Left forelimb (tissue), 1 donor: ENCODE results near the gene SKA1.
"Not testable (repeated sequence)": the region's sequence is repeated elsewhere in the genome, so short reads cannot be mapped to it uniquely, and the experiment has no call there.

Experiments used
- DNase-seq: peaks from one replicate; pipeline ENCODE4 v3.0.0-alpha.2; 2018; ENCODE audit warnings: low spot score

Gene SKA1

DNA sequence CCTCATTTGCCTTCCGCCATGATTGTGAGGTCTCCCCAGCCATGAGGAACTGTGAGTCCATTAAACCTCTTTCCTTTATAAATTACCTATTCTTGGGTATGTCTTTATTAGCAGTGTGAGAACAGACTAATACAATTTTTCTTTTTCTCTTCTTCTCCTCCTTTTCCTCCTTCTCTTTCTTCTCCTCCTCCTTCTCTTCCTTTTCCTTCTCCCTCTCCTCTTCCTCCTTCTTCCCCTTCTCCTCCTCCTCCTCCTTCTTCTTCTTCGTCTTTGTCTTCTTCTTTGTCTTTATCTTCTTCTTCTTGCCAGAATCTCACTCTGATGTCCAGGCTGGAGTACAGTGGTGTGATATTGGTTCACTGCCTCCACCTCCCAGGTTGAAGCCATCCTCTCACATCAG, 20.2 kb downstream of the SKA1 start:
- no peak for DNase-seq

DNA sequence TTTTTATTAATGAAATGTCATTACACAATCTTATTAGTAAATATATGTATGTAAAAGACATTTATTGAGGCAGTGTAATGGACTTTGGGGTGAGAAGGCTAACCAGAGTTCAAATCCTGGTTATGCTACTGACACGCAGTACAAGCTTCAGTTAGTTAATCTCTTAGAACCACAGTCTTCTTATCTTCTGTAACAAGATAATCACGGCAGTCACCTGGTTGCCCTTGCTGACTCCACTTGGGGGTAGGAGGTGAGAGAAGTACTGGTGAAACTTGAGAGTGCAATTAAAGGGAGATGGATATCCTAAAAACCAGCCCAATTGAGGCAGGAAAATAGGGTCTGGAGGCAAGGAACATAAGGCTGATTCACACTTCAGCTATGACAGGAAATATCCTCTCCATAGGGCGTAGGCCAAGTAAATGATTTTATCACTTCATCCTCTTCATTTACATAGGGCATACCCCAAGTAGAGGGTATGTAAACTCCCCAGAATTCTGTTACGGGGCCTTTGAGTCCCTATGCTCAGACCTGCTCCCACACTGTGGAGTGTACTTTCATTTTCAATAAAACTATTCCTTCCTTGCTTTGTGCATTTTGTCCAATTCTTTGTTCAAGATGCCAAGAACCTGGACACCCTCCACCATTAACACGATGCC, 21.3 kb downstream of the SKA1 start:
- no peak for DNase-seq

DNA sequence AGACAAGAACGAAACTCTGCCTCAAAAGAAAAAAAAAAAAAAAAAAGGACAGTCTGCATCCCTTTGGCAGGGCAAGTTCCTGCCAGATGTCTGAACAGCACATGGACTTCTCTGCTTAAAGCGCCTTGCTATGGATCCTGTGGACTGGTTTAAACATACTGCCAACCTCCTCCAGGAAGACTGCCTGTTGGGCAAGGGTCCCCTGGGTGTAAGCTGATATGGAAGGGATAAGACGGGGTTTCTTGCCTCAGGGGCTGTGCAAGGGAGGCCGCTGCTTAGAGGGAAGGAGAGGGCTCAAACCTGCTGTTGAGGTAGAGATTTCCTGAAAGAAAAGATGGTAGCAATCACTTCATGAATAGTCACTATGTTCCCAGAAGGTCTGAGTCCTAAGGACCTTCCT, 22.2 kb downstream of the SKA1 start:
- no peak for DNase-seq

DNA sequence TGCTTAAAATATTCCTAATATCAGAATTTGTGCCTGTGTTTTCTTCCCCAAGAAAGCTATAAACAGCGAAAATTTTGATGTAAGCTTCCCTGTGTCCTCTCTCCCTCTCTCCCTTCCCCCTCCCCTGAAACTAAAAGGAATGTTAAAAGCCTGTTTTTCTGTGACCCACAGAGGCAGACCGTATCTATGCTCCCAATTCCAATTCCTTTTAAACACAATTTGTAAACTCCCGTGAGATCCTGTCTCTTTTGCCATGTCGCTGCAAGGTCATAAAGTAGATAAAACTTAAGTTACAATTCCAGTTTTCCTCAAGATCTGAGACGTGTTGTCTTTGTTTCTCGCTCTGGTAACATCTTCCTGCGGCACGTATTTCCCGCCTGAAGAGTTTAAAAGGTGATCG, 23.3 kb downstream of the SKA1 start:
- no peak for DNase-seq

DNA sequence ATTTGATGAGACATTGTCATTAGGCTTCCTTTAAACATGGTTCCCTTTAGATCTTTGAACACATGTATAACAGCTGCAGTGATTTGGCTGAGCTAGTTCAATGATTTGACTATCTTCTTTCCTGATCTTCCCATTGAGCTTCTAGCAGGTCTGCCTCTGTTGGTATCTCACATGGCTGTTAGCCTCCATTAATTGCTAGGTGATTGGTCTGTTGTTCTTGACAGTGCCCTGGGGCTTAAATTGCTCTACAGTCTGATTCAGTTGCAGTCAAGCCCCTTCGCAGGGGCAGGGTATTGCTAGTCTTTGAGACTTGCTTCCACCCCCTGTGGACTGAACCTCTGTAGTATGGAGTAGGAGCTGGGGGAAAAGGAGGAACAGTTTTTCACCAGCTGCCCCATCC, 24.1 kb downstream of the SKA1 start:
- no peak for DNase-seq

DNA sequence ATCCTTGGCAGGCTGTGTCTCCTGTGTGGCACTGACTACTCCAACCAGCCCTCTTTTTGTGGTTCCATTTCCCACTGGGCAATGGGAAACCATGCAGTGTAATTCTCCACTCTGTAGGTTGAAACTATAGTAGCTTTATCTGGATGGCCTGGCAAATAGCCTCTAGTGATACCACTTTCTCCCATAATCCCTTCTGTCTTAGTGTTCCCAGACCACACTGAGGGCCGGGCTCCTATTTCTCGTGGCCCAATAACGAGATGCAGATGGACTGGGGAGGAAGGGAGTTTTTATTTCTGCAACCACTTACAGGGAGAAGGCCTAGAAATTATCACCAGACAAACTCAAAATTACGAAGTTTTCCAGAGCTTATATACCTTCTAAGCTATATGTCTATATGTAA, 24.7 kb downstream of the SKA1 start:
- DNase-seq, result no peak

DNA sequence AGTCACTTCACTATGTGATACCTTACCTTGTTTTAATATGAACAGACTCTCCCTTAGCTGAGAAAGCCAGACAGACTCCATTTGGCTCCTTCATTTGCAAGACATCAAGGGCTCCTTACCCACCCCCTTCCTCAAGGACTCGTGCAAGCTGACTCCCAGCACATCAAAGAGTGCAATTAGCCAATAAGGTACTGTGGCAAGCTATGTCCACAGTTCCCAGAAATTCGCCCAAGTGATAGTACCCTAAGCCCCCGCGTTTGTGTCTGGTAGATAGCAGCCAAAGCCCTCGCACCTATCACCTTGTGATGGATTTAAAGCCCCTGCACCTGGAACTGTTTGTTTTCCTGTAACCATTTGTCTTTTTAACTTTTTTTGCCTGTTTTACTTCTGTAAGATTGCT, 25.6 kb downstream of the SKA1 start:
- not testable (repeated sequence) for DNase-seq

DNA sequence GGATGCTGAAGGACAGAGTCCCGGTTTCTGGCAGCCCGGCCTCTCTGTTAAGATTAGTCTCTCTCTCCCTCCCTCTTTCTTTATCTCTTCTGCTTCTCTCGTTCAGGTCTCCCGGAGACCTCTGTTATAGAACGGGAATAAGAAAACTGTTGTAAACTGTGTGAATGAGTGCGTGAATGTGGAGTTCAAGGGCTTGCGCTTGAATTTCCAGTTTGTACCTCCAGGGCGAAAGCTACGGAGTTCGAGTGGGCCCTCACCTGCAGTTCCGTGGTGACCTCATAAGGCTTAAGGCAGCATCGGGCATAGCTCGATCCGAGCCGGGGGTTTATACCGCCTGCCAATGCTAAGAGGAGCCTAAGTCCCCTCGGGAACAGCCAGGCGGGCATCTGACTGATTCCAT, 26.4 kb downstream of the SKA1 start:
- DNase-seq, result no peak

DNA sequence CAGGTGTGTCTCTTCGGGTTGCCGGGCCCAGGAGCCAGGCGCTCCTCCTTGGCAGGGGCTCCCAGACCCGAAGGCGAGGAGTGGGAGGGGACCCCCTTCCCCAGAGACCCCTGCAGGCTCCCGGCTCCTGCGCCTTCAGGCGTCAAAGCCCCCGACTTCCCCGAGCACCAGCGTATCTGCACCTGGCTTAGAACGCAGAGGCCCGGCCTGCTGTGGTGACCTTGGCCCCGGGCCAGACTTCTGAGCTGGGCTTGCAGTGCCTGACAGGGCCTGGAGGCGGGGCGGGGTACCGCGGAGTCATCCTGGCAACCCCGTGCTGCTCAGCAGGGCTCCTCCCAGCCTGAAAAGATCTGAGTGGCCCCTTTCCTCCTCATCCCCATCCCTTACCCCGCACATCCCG, 27.0 kb downstream of the SKA1 start:
- no peak for DNase-seq

DNA sequence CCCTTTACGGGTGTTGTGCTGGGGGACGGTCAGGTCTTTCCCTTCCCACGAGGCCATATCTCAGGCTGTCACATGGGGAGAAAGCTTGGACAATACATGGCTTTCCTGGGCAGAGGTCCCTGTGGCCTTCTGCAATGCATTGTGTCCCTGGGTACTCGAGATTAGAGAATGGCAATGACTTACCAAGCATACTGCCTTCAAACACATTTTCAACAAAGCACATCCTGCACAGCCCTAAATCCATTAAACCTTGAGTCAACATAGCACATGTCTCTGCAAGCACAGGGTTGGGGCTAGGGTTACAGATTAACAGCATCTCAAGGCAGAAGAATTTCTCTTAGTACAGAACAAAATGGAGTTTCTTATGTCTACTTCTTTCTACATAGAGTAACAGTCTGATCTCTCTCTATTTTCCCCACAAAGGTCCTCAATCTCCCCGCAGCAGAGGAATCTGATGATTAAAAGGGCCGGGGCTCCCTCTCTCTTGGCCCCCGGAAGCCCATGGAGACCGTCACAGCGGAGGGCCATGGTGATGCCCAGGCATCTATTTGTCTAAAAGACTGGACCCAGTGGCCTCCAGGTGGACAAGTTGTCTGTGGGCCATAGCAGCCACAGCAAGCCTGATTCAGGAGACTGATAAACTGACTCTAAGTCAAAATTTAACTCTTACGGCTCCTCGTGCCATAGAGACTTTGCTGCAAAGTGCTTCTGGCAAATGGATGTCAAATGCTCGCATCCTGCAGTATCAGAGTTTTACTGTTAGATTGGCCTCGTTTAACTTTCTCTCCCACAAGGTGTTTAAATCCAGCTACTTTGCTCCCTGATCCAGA, 30.1 kb downstream of the SKA1 start:
- DNase-seq, result not testable (repeated sequence)

DNA sequence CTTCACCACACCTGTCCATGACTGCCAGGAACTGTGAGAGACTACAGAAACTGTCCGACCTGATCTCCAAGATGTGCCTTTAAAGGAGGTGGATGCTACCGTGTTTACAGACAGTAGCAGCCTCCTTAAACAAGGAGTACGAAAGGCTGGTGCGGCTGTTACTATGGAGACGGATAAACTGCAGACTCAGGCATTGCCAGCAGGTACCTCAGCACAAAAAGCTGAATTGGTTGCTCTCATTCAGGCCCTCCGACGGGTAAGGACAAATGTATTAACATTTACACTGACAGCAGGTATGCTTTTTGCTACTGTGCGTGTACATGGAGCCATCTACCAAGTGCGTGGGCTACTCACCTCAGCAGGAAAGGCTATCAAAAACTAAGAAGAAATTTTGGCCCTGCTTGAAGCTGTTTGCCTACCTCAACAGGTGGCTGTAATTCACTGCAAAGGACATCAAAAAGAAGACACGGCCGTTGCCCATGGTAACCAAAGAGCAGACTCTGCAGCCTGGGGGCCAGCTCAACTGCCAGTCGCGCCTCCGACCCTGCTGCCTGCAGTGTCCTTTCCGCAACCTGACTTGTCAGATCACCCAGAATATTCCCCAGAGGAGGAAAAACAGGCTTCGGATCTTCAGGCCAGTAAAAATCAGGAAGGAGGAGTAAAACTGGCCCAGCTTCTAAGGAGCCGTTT, 30.9 kb downstream of the SKA1 start:
- DNase-seq, result no peak

DNA sequence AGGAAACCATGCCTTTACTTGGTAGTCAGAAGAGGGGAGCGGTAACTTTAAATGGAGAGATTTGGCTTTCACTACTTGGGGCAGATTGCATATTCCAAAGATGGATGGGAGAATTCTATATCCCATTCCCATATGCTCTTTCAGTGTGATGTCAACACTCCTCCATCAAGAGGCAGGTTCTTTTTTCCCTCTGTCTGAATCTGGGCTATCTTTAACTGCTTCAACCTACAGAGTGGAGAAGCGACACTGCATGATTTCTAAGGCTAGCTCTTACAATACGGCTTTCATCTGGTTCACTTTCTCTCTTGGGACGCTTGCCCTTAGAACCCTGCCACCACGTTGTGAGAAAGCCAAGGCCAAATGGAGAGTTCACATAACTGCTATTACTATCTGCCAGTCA, 34.4 kb downstream of the SKA1 start:
- DNase-seq, result no peak

DNA sequence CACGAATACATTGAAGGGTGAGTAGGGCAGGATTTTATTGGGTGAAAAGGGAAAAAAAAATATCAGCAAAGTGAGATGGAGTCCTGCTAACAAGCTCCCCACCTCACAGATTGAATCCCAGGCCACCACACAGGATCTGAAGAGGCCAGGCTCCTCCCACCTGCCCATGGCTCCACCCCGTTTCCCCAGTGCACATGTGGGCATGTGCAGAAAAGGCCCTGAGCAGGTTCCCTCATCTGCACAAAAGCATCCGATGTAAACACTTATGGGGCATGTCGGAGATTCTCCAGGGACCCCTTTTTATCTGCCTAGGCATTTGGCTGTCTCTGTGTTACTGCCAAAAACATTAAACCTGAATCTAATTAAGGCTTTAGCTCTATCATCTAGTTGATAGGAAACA, 35.2 kb downstream of the SKA1 start:
- no peak for DNase-seq

DNA sequence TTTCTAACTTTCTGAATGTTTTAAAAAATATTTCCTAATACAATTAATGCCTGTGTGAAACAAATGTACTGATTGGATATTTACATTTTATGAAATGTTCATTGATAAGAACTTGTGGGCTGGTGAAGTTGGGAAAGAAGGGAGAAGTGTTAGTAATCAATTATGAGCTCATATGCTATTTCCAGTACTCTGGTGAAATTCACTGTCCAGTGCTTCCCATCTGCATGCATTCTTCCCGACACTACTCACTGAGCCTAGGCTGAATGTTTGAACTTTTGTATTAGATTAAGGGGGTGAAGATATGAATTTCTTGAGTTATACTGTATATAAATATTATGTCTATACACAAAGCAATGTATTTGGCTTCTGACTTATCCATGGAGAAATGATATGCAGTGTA, 36.0 kb downstream of the SKA1 start:
- no peak for DNase-seq

DNA sequence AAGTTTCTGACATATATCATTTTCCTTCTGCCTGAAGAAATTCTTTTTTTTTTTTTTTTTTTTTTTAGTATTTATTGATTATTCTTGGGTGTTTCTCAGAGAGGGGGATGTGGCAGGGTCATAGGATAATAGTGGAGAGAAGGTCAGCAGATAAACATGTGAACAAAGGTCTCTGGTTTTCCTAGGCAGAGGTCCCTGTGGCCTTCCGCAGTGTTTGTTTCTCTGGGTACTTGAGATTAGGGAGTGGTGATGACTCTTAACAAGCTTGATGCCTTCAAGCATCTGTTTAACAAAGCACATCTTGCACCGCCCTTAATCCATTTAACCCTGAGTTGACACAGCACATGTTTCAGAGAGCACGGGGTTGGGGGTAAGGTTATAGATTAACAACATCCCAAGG, 42.0 kb downstream of the SKA1 start:
- DNase-seq, result not testable (repeated sequence)

DNA sequence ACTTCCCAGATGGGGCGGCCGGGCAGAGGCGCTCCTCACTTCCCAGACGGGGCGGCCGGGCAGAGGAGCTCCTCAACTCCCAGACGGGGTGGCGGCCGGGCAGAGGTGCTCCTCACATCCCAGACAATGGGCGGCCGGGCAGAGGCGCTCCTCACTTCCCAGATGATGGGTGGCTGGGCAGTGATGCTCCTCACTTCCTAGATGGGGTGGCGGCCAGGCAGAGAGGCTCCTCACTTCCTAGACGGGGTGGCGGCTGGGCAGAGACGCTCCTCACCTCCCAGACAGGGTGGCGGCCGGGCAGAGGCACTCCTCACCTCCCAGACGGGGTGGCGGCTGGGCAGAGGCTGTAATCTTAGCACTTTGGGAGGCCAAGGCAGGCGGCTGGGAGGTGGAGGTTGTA, 42.9 kb downstream of the SKA1 start:
- not testable (repeated sequence) for DNase-seq

DNA sequence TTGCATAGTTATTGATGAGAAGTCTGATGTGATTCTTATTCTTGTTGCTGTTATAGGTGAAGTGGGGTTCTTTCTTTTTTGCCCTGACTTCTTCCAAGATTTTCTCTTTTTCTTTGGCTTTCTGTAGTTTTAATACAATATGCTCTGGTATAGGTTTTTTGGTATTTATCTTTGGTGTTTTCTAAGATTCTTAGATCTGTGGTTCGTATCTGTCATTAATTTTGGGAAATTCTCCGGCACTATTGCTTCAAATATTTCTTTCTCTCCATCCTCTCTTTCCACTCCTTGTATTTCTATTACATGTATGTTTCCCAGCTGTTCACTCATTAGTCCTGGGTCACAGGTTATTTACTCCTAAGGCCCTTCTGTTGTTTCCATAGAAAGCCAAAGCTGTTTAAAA, 43.8 kb downstream of the SKA1 start:
- DNase-seq, result no peak

DNA sequence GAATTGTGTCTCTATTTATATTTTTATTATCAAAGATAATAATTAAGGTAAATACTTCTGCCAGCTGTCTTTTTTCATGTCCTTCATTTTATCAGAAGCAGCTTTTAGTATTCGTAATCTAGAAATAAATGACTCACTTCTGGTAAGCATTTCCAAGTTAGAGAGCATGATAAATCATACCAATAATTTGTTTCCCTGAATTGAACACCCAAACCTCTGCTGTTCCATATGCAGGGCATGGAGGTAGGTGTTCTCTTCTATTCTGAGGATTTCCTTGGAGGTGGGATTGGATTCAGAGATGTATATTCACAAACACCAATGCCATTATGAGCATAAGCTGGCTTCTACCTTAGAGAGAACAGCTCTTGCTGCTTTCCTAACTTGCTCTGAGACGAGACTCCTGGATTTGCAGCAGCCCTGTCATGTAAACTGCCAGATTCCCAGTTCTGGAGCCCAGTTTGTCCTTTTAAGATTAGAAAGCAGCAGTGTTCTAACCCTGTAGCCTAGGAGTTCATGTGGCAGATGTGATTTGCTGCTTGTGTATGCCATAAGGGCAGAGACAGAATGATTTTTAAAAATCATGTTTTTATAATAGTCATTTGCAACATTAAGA, 47.5 kb downstream of the SKA1 start:
- DNase-seq, result no peak

DNA sequence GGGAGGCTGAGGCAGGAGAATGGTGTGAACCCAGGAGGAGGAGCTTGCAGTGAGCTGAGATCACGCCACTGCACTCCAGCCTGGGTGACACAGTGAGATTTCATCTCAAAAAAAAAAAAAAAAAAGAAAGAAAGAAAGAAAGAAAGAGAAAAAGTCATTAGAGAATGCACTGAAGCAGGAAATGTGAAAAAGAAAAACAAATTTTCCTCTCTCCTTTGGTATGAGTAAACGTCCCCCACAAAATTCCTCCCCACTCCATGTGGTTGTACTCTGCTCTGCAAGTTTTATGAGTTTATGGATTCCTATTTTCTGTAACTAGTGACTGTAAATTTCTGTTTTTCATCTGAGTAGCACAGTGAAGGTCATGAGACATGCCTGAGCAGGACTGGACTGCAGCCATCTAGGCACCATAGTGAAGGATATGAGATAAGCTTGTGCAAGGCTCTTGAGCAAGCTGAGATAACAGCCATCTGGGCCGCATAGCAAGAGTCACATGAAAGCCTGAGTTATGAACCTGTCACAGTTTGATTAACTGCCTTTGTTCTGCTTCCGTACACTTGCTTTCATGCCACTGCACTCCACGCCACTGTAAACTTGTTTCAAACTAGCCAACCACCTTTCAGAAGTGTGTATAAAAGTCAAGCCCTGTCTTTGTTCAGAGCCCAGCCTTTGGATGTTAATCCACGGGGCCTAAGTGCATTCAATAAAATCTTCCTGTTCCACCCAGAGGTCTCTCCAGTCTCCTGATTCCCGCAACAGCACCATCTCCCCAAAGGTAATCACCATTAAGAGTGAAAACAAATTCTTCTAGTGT, 50.2 kb downstream of the SKA1 start:
- DNase-seq, result no peak

DNA sequence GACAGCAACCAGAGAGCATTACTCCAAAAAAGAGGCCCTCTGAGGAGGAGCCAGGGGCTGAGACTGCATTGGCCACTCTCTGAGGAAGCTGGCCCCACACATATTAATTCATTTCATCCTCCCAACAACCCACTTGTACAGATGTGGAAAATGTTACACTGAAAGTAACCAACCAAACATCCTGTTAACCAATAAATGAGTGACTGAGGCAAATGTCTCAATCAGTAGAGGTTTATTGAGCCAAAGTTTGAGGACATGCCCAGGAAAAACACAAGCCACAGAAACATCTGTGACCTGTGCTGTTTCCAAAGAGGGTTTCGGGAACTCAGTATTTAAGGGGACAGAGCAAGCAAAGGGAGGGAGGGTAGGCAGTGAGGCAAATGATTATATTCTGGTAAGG, 53.0 kb downstream of the SKA1 start:
- DNase-seq, result no peak

DNA sequence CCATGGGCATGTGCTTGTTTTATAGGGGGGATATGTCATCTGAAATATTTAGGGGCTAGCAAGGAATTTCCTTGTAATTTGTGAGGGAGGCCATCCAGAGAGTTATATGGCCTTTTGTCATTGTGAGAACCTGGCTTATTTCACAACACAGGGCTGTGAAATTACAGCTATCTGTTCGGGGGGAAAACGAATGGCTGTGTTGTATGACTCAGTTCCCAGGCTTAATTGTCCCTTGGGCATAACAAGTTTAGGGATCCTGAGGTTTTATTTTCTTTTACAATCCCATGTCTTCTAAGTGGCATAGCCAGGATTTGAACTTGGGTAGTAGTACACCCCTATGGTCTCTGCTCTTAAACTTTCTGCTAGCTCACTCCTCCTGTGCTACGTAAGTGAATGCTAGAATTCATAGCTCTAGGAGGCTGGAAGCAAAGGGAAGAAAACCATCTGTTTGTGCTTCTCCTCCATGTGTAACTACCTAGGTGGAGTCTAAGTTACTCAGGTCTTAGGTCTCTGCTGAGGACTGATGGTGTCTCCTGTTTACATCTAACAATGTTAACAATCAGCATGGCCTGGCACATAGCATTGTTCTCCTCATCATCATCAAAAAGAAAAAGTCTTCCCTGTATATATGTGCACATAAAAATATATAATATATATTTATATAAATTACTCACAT, 53.8 kb downstream of the SKA1 start:
- no peak for DNase-seq
